ENCODE measurements around the gene PHYH. TPM values are rescaled to one million over a fixed set of nuclear protein-coding genes. Genes with fewer than 3 reads are reported as not detected.
"Not testable (repeated sequence)": the region's sequence is repeated elsewhere in the genome, so short reads cannot be mapped to it uniquely, and the experiment has no call there.

Gene PHYH
- total RNA-seq, 2 experiments from 2014 or later: 8.5 to 10.0 TPM

GRCh38 chr10:13239923-13240322 lies 59.9 kb downstream of the PHYH start:
- Mint-ChIP-seq H3K27ac (no peak overlapping the region), H3K4me1 (ENCODE audit: low read depth) (no peaks in the 10 kb centered on the region), H3K36me3 (ENCODE audit: low read depth) (no peaks in the 10 kb centered on the region), H3K9me3 (no peaks in the 10 kb centered on the region), H3K4me3 (no peak overlapping the region), H3K27me3 (no peaks in the 10 kb centered on the region)
- Histone ChIP-seq H3K27me3 (ENCODE audit: control insufficient read depth in 1 of 2, insufficient read depth in 2 of 2, low read length in 2 of 2) (no peaks in the 10 kb centered on the region), H3K4me1 (ENCODE audit: insufficient read depth, low read length) (no peaks in the 10 kb centered on the region), H3K4me3 (ENCODE audit: low read length) (no peak overlapping the region), H3K9me3 (ENCODE audit: control insufficient read depth in 1 of 2, insufficient read depth in 1 of 2, low read length in 2 of 2) (no peaks in the 10 kb centered on the region), H3K27ac (ENCODE audit: low read depth in 1 of 2, low read length in 2 of 2) (no peak overlapping the region), H3K36me3 (ENCODE audit: insufficient read depth, low read length) (no peaks in the 10 kb centered on the region)
- no peak for TF ChIP-seq CTCF (IDR thresholded peaks at IDR 0.05)
- ATAC-seq (ENCODE audit: poor library complexity) (no peak), DNase-seq (no peak)
- POLR2A ChIA-PET: no interaction called here
- intact Hi-C loops (cut with DNase I, micrococcal nuclease): no loop called here
- CTCF ChIA-PET: no interaction called here

GRCh38 chr10:13238271-13239077 lies 61.4 kb downstream of the PHYH start:
- H3K27me3 ChIP-seq (ENCODE audit: control insufficient read depth in 1 of 2, insufficient read depth in 2 of 2, low read length in 2 of 2): peaks cover 0 to 2% of the 10 kb centered on the region in 2 experiments
- Mint-ChIP-seq H3K4me1 (ENCODE audit: low read depth) (no peaks in the 10 kb centered on the region), H3K36me3 (ENCODE audit: low read depth) (no peaks in the 10 kb centered on the region), H3K27ac (no peak overlapping the region), H3K4me3 (no peak overlapping the region), H3K27me3 (no peaks in the 10 kb centered on the region), H3K9me3 (no peaks in the 10 kb centered on the region)
- no peak for ATAC-seq (ENCODE audit: poor library complexity)
- no peak overlapping the region for H3K4me3 ChIP-seq (ENCODE audit: low read length)
- no peak for TF ChIP-seq CTCF (IDR thresholded peaks at IDR 0.05)
- ChIA-PET CTCF (no interaction called here), POLR2A (no interaction called here)
- H3K9me3 ChIP-seq (ENCODE audit: control insufficient read depth in 1 of 2, insufficient read depth in 1 of 2, low read length in 2 of 2): no peaks in the 10 kb centered on the region
- H3K27ac ChIP-seq (ENCODE audit: low read depth in 1 of 2, low read length in 2 of 2): no peak overlapping the region
- intact Hi-C loops (cut with DNase I, micrococcal nuclease): no loop called here
- H3K4me1 ChIP-seq (ENCODE audit: insufficient read depth, low read length): no peaks in the 10 kb centered on the region
- DNase-seq: no peak
- no peaks in the 10 kb centered on the region for H3K36me3 ChIP-seq (ENCODE audit: insufficient read depth, low read length)

GRCh38 chr10:13236638-13237037 lies 63.2 kb downstream of the PHYH start:
- no peak overlapping the region for H3K4me3 Mint-ChIP-seq
- Histone ChIP-seq H3K27me3 (ENCODE audit: control insufficient read depth in 1 of 2, insufficient read depth in 2 of 2, low read length in 2 of 2) (peaks cover 0 to 2% of the 10 kb centered on the region in 2 experiments), H3K27ac (ENCODE audit: low read depth in 1 of 2, low read length in 2 of 2) (no peak overlapping the region), H3K4me3 (ENCODE audit: low read length) (no peak overlapping the region), H3K9me3 (ENCODE audit: control insufficient read depth in 1 of 2, insufficient read depth in 1 of 2, low read length in 2 of 2) (no peaks in the 10 kb centered on the region), H3K36me3 (ENCODE audit: insufficient read depth, low read length) (no peaks in the 10 kb centered on the region), H3K4me1 (ENCODE audit: insufficient read depth, low read length) (no peaks in the 10 kb centered on the region)
- H3K9me3 Mint-ChIP-seq: no peaks in the 10 kb centered on the region
- no peak overlapping the region for H3K27ac Mint-ChIP-seq
- ChIA-PET POLR2A (no interaction called here), CTCF (no interaction called here)
- H3K27me3 Mint-ChIP-seq: no peaks in the 10 kb centered on the region
- no peaks in the 10 kb centered on the region for H3K36me3 Mint-ChIP-seq (ENCODE audit: low read depth)
- no peak for TF ChIP-seq CTCF (IDR thresholded peaks at IDR 0.05)
- intact Hi-C loops (cut with DNase I, micrococcal nuclease): no loop called here
- ATAC-seq (ENCODE audit: poor library complexity) (no peak), DNase-seq (no peak)
- H3K4me1 Mint-ChIP-seq (ENCODE audit: low read depth): no peaks in the 10 kb centered on the region

DNA sequence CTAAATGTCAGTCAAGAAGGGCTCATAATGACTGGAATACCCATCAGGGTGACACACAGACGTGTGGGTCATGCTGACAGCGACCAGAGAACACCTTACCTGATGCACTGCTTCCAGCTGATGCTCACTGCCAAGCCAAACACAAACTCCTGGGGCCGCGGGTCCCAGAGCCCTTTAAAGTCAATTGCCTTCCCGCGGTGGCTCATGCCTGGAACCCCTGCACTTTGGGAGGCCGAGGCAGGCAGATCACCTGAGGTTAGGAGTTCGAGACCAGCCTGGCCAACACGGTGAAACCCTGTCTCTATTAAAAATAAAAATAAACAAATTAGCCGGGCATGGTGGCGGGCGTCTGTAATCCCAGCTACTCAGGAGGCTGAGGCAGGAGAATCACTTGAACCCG lies 65.1 kb downstream of the PHYH start:
- H3K27ac ChIP-seq (ENCODE audit: low read depth in 1 of 2, low read length in 2 of 2); H3K36me3 Mint-ChIP-seq (ENCODE audit: low read depth); H3K4me3 Mint-ChIP-seq; H3K4me1 Mint-ChIP-seq (ENCODE audit: low read depth); H3K9me3 Mint-ChIP-seq; H3K9me3 ChIP-seq (ENCODE audit: control insufficient read depth in 1 of 2, insufficient read depth in 1 of 2, low read length in 2 of 2); H3K27me3 Mint-ChIP-seq; CTCF ChIA-PET; DNase-seq; intact Hi-C loops (cut with DNase I, micrococcal nuclease); H3K4me3 ChIP-seq (ENCODE audit: low read length); H3K4me1 ChIP-seq (ENCODE audit: insufficient read depth, low read length); H3K27me3 ChIP-seq (ENCODE audit: control insufficient read depth in 1 of 2, insufficient read depth in 2 of 2, low read length in 2 of 2); POLR2A ChIA-PET; H3K36me3 ChIP-seq (ENCODE audit: insufficient read depth, low read length); H3K27ac Mint-ChIP-seq; ATAC-seq (ENCODE audit: poor library complexity): not testable (repeated sequence)

Measured in CD4-positive, alpha-beta T cell (primary cell).